HepG2 (cell line): ENCODE results near the gene MOB4. TPM values are rescaled to one million over a fixed set of nuclear protein-coding genes. Genes with fewer than 3 reads are reported as not detected.

ENCODE experiments used
- ARNTL ChIP-seq: sonication (generic); formaldehyde crosslinking; IDR thresholded peaks from 2 replicates; pipeline ENCODE4 v1.4.0; 2020; ENCODE audit warnings: mild to moderate bottlenecking, missing genetic modification reagents
- CBX2 ChIP-seq, 2 experiments: fragments of 200-600 bp in 1 of 2; sonication (generic); formaldehyde crosslinking in 1 of 2; IDR thresholded peaks; 2 replicates each; pipeline versions ENCODE4 v1.7.0 to v1.8.1; 2018 to 2022; ENCODE audit warnings: low read depth in 2 of 2, low read length in 1 of 2, mild to moderate bottlenecking in 1 of 2, missing genetic modification reagents in 1 of 2
- CC2D1A ChIP-seq: sonication (generic); formaldehyde crosslinking; IDR thresholded peaks from 2 replicates; pipeline ENCODE4 v1.8.1; 2023; ENCODE audit warnings: mild to moderate bottlenecking, missing genetic modification reagents
- HHEX ChIP-seq: IDR thresholded peaks from 2 replicates; pipeline ENCODE4 v1.6.1; 2016; ENCODE audit warnings: control low read depth
- HNRNPL ChIP-seq: fragments of 200-400 bp; formaldehyde crosslinking; IDR thresholded peaks from 2 replicates; pipeline ENCODE4 v1.6.1; 2017; ENCODE audit warnings: mild to moderate bottlenecking, low read depth, low read length
- KDM3A ChIP-seq: IDR thresholded peaks from 2 replicates; pipeline ENCODE4 v1.6.1; 2018; ENCODE audit warnings: low read depth, missing compliant biosample characterization
- MED13 ChIP-seq: sonication (generic); formaldehyde crosslinking; IDR thresholded peaks from 2 replicates; pipeline ENCODE4 v1.5.0; 2020; ENCODE audit warnings: missing genetic modification reagents
- PLRG1 ChIP-seq: fragments of 450-650 bp; conservative IDR thresholded peaks from 2 replicates; pipeline ENCODE4 v1.6.1; 2016
- POLR2A ChIP-seq, 2 experiments: IDR thresholded peaks; 2 replicates each; pipeline ENCODE4 v1.6.1; 2011; ENCODE audit warnings: low read depth in 2 of 2, low read length in 2 of 2, mild to moderate bottlenecking in 1 of 2, moderate library complexity in 1 of 2; ENCODE audit not compliant: insufficient read depth in 1 of 2
- PPARG ChIP-seq: conservative IDR thresholded peaks from 2 replicates; pipeline ENCODE4 v1.6.1; 2016; ENCODE audit warnings: missing biosample characterization, missing genetic modification reagents
- SPEN ChIP-seq: sonication (generic); formaldehyde crosslinking; IDR thresholded peaks from 2 replicates; pipeline ENCODE4 v1.5.1; 2020; ENCODE audit warnings: low read depth, mild to moderate bottlenecking, missing genetic modification reagents
- SRF ChIP-seq: IDR thresholded peaks from 2 replicates; pipeline ENCODE4 v1.6.1; 2011; ENCODE audit warnings: mild to moderate bottlenecking, low read depth, low read length, moderate library complexity
- TSC22D2 ChIP-seq: sonication (generic); formaldehyde crosslinking; IDR thresholded peaks from 2 replicates; pipeline ENCODE4 v1.5.1; 2020; ENCODE audit warnings: missing genetic modification reagents, mild to moderate bottlenecking, borderline replicate concordance
- ZBTB8A ChIP-seq: sonication (generic); formaldehyde crosslinking; IDR thresholded peaks from 2 replicates; pipeline ENCODE4 v1.4.0; 2020; ENCODE audit warnings: mild to moderate bottlenecking, low read depth, missing genetic modification reagents, borderline replicate concordance
- ZFP36L1 ChIP-seq: sonication (generic); formaldehyde crosslinking; IDR thresholded peaks from 2 replicates; pipeline ENCODE4 v1.8.0; 2022; ENCODE audit warnings: mild to moderate bottlenecking, missing genetic modification reagents, moderate library complexity
- ZKSCAN1 ChIP-seq: fragments of 150-350 bp; IDR thresholded peaks from 2 replicates; pipeline ENCODE4 v1.6.1; 2014; ENCODE audit warnings: low read length
- ZNF225 ChIP-seq: sonication (generic); formaldehyde crosslinking; IDR thresholded peaks from 2 replicates; pipeline ENCODE4 v1.4.0; 2020; ENCODE audit warnings: mild to moderate bottlenecking, missing genetic modification reagents
- ZNF558 ChIP-seq: sonication (generic); formaldehyde crosslinking; IDR thresholded peaks from 2 replicates; pipeline ENCODE4 v1.9.0; 2022; ENCODE audit warnings: mild to moderate bottlenecking, missing genetic modification reagents, borderline replicate concordance
- ZNF614 ChIP-seq: IDR thresholded peaks from 2 replicates; pipeline ENCODE4 v1.6.1; 2018; ENCODE audit warnings: missing biosample characterization, missing genetic modification reagents, inconsistent platforms, borderline replicate concordance
- ZNF713 ChIP-seq: sonication (generic); formaldehyde crosslinking; IDR thresholded peaks from 2 replicates; pipeline ENCODE4 v1.4.0; 2020; ENCODE audit warnings: mild to moderate bottlenecking, missing genetic modification reagents
- polyA plus RNA-seq, 8 experiments: library from polyadenylated mRNA; depleted of rRNA in 3 of 8; stranded (reverse) in 7 of 8; unstranded in 1 of 8; fragments of >200 nt; fragmentation: Illumina TruSeq in 4 of 8; extraction: Trizol in 4 of 8; gene quantifications; 2 replicates each; pipeline versions ENCODE4 v1.2.1 to v1.2.3, GENCODE V29; 2011 to 2016; ENCODE audit warnings: low read depth in 4 of 8, missing spikeins in 1 of 8, mixed read lengths in 1 of 8; ENCODE audit not compliant: insufficient read depth in 1 of 8
- total RNA-seq, 5 experiments: library from RNA; depleted of rRNA; stranded (reverse); fragments of >200 nt; fragmentation: Illumina TruSeq; extraction: Trizol; gene quantifications; 2 replicates each; pipeline ENCODE4 v1.2.3, GENCODE V29; 2016; ENCODE audit warnings: low read depth in 1 of 5
- TF ChIP-seq, protein P1 (sequence below): sonication (generic); formaldehyde crosslinking; IDR thresholded peaks from 2 replicates; pipeline ENCODE4 v1.4.0; 2020; ENCODE audit warnings: missing genetic modification reagents
- TF ChIP-seq, protein P2 (sequence below): fragments of 450-650 bp; IDR thresholded peaks from 2 replicates; pipeline ENCODE4 v1.6.1; 2017
- TF ChIP-seq, protein P3 (sequence below): sonication (generic); formaldehyde crosslinking; IDR thresholded peaks from 2 replicates; pipeline ENCODE4 v1.4.0; 2020; ENCODE audit warnings: mild to moderate bottlenecking, missing genetic modification reagents
- TF ChIP-seq, protein P4 (sequence below): sonication (generic); formaldehyde crosslinking; IDR thresholded peaks from 2 replicates; pipeline ENCODE4 v1.8.1; 2023; ENCODE audit warnings: mild to moderate bottlenecking, missing genetic modification reagents

The MOB4 gene
- total and polyA plus RNA-seq, 2 of the 13 experiments (the other 11 are each of a cell fraction or from before 2014, with no cell fraction given) = 35.7 to 38.6 TPM

DNA sequence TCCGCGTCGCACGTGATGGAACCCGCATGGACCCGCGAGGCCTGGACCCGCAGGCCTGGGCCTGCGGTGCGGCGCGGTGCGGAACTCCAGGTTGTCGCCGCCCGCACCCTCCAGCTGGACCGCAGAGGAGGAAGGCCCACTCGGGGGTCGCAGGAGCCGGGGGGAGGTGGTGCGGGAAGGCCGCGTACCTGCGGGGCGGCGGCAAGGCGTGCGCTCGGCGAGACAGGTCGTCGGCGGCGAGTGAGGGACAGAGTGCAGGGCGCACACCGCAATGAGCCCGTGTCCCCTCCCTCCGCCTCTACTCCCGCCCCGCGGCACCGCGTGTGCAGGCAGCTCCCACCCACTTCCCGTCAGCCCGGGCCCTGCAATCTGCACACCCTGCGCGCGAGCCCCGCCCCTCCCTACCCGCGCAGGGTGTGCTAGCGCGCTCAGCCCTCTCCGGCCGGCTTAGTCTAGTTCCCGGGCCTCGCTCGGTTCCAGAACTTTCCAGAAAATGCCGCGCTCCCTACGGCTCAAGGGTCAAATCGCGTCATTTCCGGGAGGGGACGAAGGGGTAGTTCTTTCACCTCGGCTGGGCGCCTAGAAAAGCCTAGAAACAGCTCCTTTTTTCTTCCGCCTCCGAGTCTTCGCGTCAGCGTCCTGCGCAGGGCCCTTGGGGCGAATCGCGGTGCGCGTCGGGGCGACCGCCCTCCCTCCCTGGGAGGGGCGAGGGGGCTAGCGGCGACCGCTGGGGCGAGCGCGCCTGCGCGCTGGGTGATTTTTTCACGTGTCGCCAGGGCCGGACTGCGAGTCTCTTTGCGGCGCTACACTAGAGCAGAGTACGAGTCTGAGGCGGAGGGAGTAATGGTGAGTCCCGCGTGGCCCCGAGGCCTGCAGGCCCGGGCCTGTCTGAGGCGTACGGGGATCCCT, 16.0 kb upstream of the MOB4 start, which contains the start of the genes HSPD1 and HSPE1 (continued):
- TF ChIP-seq KDM3A (CRISPR knock-in tag) (peak; percentile 97), ZNF225 (CRISPR knock-in tag) (peak; percentile 96), CC2D1A (no peak), SPEN (peak; percentile 98), SRF (peak; percentile 48; the same call in 1 of the 2 replicates), HNRNPL (peak; percentile 43), POLR2A (IDR thresholded peaks at IDR 0.05; ENCODE audit: insufficient read depth in 1 of 2, low read depth in 2 of 2, low read length in 2 of 2) (peak; percentile 97 to 100), ZNF713 (CRISPR knock-in tag) (peak; percentile 90; the same call in 1 of the 2 replicates), MED13 (CRISPR knock-in tag) (peak; percentile 93), ZBTB8A (CRISPR knock-in tag) (peak; percentile 62), HHEX (CRISPR knock-in tag) (peak; percentile 66), CBX2 (IDR thresholded peaks at IDR 0.05; ENCODE audit: low read depth, low read length) (no peak), CBX2 (CRISPR knock-in tag; IDR thresholded peaks at IDR 0.05; ENCODE audit: low read depth) (peak; percentile 81; the same call in 1 of the 2 replicates), ZNF558 (CRISPR knock-in tag) (peak; percentile 96; the same call in 1 of the 2 replicates), TSC22D2 (CRISPR knock-in tag) (peak; percentile 95), PPARG (CRISPR knock-in tag) (no peak; the same call in 1 of the 2 replicates), ZKSCAN1 (peak; percentile 49), ZNF614 (CRISPR knock-in tag) (peak; percentile 81; the same call in 1 of the 2 replicates), ZFP36L1 (CRISPR knock-in tag) (peak; percentile 99), PLRG1 (no peak), ARNTL (CRISPR knock-in tag) (peak; percentile 95)
- TF ChIP-seq, protein P1, sequence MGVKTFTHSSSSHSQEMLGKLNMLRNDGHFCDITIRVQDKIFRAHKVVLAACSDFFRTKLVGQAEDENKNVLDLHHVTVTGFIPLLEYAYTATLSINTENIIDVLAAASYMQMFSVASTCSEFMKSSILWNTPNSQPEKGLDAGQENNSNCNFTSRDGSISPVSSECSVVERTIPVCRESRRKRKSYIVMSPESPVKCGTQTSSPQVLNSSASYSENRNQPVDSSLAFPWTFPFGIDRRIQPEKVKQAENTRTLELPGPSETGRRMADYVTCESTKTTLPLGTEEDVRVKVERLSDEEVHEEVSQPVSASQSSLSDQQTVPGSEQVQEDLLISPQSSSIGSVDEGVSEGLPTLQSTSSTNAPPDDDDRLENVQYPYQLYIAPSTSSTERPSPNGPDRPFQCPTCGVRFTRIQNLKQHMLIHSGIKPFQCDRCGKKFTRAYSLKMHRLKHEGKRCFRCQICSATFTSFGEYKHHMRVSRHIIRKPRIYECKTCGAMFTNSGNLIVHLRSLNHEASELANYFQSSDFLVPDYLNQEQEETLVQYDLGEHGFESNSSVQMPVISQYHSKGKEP (CRISPR knock-in tag) = peak; percentile 77
- TF ChIP-seq, protein P2, sequence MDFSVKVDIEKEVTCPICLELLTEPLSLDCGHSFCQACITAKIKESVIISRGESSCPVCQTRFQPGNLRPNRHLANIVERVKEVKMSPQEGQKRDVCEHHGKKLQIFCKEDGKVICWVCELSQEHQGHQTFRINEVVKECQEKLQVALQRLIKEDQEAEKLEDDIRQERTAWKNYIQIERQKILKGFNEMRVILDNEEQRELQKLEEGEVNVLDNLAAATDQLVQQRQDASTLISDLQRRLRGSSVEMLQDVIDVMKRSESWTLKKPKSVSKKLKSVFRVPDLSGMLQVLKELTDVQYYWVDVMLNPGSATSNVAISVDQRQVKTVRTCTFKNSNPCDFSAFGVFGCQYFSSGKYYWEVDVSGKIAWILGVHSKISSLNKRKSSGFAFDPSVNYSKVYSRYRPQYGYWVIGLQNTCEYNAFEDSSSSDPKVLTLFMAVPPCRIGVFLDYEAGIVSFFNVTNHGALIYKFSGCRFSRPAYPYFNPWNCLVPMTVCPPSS = no peak
- TF ChIP-seq, protein P3, sequence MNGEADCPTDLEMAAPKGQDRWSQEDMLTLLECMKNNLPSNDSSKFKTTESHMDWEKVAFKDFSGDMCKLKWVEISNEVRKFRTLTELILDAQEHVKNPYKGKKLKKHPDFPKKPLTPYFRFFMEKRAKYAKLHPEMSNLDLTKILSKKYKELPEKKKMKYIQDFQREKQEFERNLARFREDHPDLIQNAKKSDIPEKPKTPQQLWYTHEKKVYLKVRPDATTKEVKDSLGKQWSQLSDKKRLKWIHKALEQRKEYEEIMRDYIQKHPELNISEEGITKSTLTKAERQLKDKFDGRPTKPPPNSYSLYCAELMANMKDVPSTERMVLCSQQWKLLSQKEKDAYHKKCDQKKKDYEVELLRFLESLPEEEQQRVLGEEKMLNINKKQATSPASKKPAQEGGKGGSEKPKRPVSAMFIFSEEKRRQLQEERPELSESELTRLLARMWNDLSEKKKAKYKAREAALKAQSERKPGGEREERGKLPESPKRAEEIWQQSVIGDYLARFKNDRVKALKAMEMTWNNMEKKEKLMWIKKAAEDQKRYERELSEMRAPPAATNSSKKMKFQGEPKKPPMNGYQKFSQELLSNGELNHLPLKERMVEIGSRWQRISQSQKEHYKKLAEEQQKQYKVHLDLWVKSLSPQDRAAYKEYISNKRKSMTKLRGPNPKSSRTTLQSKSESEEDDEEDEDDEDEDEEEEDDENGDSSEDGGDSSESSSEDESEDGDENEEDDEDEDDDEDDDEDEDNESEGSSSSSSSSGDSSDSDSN (CRISPR knock-in tag) = peak; percentile 92
- TF ChIP-seq, protein P4, sequence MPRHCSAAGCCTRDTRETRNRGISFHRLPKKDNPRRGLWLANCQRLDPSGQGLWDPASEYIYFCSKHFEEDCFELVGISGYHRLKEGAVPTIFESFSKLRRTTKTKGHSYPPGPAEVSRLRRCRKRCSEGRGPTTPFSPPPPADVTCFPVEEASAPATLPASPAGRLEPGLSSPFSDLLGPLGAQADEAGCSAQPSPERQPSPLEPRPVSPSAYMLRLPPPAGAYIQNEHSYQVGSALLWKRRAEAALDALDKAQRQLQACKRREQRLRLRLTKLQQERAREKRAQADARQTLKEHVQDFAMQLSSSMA (CRISPR knock-in tag) = peak; percentile 97
